GM18861 (cell line): ENCODE results near the gene G0S2.

Experiments used
- ATAC-seq: cut with Tn5 transposase; IDR thresholded peaks from one replicate; pipeline ENCODE4 v1.9.1; 2021; ENCODE audit not compliant: unreplicated experiment

G0S2 gene

DNA sequence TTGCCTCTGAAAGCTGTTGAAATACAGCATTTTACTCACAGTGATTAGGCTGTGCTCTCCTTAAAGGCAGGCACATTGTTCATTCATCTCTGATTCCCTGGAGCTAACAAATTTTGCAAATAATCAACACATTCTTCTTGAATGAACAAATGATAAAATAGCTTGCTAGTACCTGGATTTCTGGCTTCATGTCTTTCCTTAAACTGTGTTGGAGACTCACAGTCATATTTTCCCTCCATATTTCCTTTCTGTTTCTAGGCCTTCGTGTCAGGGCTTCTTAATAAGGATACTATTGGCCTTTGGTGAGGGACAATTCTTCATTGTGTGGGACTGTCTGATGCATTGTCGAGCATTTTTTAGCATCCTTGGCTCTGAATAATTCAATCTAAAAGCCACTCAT is 39.1 kb downstream of the G0S2 start:
- ATAC-seq = no peak

DNA sequence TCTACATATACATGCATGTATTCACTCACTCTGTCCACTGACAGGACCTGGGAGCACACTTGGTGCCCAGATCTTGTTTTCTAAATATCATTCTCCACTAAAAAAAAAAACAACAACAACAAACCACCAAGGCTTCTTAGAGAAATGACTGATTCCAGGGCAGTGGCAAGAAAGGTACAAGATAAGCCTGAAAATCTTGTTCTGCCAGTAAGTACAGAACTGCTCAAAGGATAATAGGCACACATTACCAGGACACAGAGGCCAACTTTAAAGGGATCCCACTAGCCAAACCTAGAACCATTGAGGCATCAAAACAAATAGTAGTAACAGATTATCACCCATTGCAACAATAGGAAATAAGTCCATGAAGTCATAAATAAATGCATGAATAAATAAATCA is 40.1 kb downstream of the G0S2 start:
- ATAC-seq = no peak

DNA sequence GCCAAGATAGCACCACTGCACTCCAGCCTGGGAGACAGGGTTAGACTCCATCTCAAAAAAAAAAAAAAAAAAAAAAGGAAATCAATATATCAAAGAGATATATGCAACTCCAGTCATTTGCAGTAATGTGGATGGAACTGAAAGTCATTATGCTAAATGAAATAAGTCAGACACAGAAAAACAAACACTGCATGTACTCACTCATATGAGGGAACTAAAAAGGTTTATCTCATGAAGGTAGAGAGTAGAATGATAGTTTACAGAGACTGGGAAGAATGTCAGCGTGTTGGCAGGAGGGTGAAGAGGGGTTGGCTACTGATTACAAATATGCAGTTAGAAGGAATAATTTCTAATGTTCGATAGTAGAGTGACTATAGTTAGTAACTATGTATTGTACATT is 42.6 kb downstream of the G0S2 start:
- ATAC-seq = no peak

- no peak for ATAC-seq
Observed at GRCh38 chr1:209720326-209720725, 45.1 kb downstream of the G0S2 start.

GRCh38 chr1:209720826-209721225 is 45.6 kb downstream of the G0S2 start:
- no peak for ATAC-seq

DNA sequence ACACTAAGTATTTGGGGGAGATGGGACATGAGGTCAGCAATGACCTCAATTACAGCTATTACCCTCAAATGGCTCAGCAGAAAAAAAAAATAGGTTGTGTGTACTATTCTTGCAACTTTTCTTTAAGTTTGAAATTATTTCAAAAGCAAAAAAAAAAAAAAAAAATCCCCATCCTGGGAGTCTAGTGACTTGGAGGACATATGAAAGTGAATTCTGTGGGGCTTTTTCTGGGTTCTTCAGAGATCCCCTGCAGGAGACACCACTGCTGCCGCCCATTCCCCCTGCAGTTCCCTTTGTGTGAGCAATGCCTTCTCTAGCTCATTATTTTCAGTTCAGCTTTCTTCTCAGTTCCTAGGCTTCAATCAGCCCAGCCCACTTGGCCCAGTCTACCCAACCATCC is 46.1 kb downstream of the G0S2 start:
- no peak for ATAC-seq

DNA sequence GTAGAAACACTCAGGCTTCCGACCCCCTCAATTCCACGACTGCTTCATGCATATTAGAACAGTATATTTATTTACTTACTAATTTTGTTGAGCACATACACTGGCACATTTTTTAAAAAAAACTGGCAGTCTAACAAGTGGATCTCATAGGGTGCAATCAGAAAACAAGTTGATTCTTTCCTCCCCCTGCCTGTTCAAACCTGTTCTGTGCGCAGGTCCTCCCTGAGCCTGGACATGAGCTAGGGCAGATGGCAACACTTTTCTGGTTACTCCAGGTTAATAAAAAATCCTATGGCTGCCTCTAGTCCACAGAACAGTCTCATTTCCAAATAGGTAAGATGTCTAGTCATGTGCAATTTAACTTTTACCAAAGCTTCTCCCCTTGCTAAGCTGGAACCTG is 48.1 kb downstream of the G0S2 start:
- no peak for ATAC-seq

- ATAC-seq = no peak
Observed at GRCh38 chr1:209723756-209724693, 48.8 kb downstream of the G0S2 start.
